Adrenal gland (tissue), 5 donors: Measurements from ENCODE around the gene SMG6.

ENCODE experiments used
- CTCF ChIP-seq, 6 experiments: fragments of 450-650 bp in 4 of 6; fragments of 200-600 bp in 2 of 6; sonication (generic) in 1 of 6; IDR thresholded peaks; 1 replicate in 5 of 6; 2 replicates in 1 of 6; pipeline versions ENCODE4 v1.5.1 to v1.8.0; 2016 to 2021; ENCODE audit warnings: antibody characterized with exemption in 6 of 6, mild to moderate bottlenecking in 2 of 6, moderate library complexity in 1 of 6
- POLR2A ChIP-seq, 2 donors: fragments of 450-650 bp; IDR thresholded peaks; one replicate each; pipeline ENCODE4 v1.6.1; 2017; ENCODE audit warnings: antibody characterized with exemption in 2 of 2, mild to moderate bottlenecking in 2 of 2, moderate library complexity in 1 of 2
- donor health status: DM: no; HTN: no; CAD: no.

- TF ChIP-seq POLR2A (IDR thresholded peaks at IDR 0.05) (no peak), CTCF (IDR thresholded peaks at IDR 0.05) (no peak)
These were observed 291.1 kb downstream of the SMG6 start for GRCh38 chr17:2012499-2012898.
